T-cell (primary cell): ENCODE data around the gene TEX14. TPM values are rescaled to one million over a fixed set of nuclear protein-coding genes. Genes with fewer than 3 reads are reported as not detected.

ENCODE experiments used
- ATAC-seq, 4 experiments: fragments of 200-7000 bp in 3 of 4; fragments of 150-1000 bp in 1 of 4; cut with Tn5 transposase; replicated peaks in 1 of 4; 1 replicate in 3 of 4; 2 replicates in 1 of 4; pipeline ENCODE4 v1.10.0; 2021; ENCODE audit warnings: moderate library complexity in 3 of 4, mild to moderate bottlenecking in 2 of 4, moderate number of reproducible peaks in 1 of 4
- CTCF ChIA-PET, 2 donors: fragments of 300-600 bp; sonication (Branson Sonifier 250); formaldehyde crosslinking; loops; one replicate each; lab custom pipeline; 2022; ENCODE audit warnings: antibody characterized with exemption in 2 of 2; lab: Charles Lee
- POLR2A ChIA-PET, 2 donors: fragments of 300-600 bp; sonication (Branson Sonifier 250); formaldehyde crosslinking; loops; one replicate each; lab custom pipeline; 2022; ENCODE audit warnings: antibody characterized with exemption in 2 of 2; lab: Charles Lee
- DNase-seq, 35 experiments: peaks; one replicate each; pipeline versions ENCODE4 v3.0.0 to v3.0.0-alpha.2; 2013 to 2023
- H3K27ac ChIP-seq: one replicate; pipeline ENCODE4 v1.5.1; 2013; ENCODE audit warnings: low read length
- H3K27me3 ChIP-seq, 2 experiments: replicated peaks in 1 of 2; 1 replicate in 1 of 2; 2 replicates in 1 of 2; pipeline versions ENCODE4 v1.6.1 to v1.7.0; 2013; ENCODE audit warnings: low read length in 1 of 2, mixed read lengths in 1 of 2; ENCODE audit not compliant: control insufficient read depth in 2 of 2, insufficient read depth in 2 of 2; ENCODE audit errors: extremely low read depth in 1 of 2
- H3K36me3 ChIP-seq, 2 donors: 1 replicate in 1 of 2; 2 replicates in 1 of 2; pipeline versions ENCODE4 v1.6.1 to v1.7.0; 2013; ENCODE audit warnings: low read length in 1 of 2; ENCODE audit not compliant: control insufficient read depth in 2 of 2, insufficient read depth in 1 of 2; ENCODE audit errors: extremely low read depth in 1 of 2
- H3K4me1 ChIP-seq, 2 experiments: 1 replicate in 1 of 2; 2 replicates in 1 of 2; pipeline versions ENCODE4 v1.6.1 to v1.7.0; 2013; ENCODE audit warnings: low read length in 2 of 2, mixed read lengths in 1 of 2; ENCODE audit not compliant: insufficient read depth in 2 of 2, control insufficient read depth in 1 of 2; ENCODE audit errors: extremely low read depth in 1 of 2
- H3K4me3 ChIP-seq, 2 donors: 1 replicate in 1 of 2; 2 replicates in 1 of 2; pipeline versions ENCODE4 v1.5.1 to v1.7.0; 2013; ENCODE audit warnings: mild to moderate bottlenecking in 2 of 2, low read length in 1 of 2, moderate library complexity in 1 of 2; ENCODE audit not compliant: control insufficient read depth in 1 of 2; ENCODE audit errors: extremely low read depth in 1 of 2
- H3K9me3 ChIP-seq: 2 replicates; pipeline ENCODE4 v1.7.0; 2013
- H3K27ac Mint-ChIP-seq, 2 donors: one replicate each; pipeline ENCODE4 v1.8.0; 2020 to 2021; ENCODE audit warnings: mild to moderate bottlenecking in 2 of 2, mixed read lengths in 2 of 2
- H3K27me3 Mint-ChIP-seq, 2 donors: one replicate each; pipeline ENCODE4 v1.8.0; 2021 to 2022; ENCODE audit warnings: mixed read lengths in 2 of 2
- H3K36me3 Mint-ChIP-seq: one replicate; pipeline ENCODE4 v1.8.0; 2021; ENCODE audit warnings: mixed read lengths
- H3K4me1 Mint-ChIP-seq, 3 donors: one replicate each; pipeline ENCODE4 v1.8.0; 2020 to 2022; ENCODE audit warnings: mixed read lengths in 3 of 3, mild to moderate bottlenecking in 1 of 3
- H3K4me3 Mint-ChIP-seq, 3 donors: one replicate each; pipeline ENCODE4 v1.8.0; 2020 to 2022; ENCODE audit warnings: mild to moderate bottlenecking in 3 of 3, mixed read lengths in 3 of 3, moderate library complexity in 3 of 3
- H3K9me3 Mint-ChIP-seq, 3 donors: one replicate each; pipeline ENCODE4 v1.8.0; 2020 to 2022; ENCODE audit warnings: mixed read lengths in 3 of 3
- WGBS: methylation state at CpG from one replicate; pipeline ENCODE4 v1.1.5; 2013; ENCODE audit warnings: missing lambda C conversion rate; ENCODE audit not compliant: insufficient coverage; 5-methylcytosine and 5-hydroxymethylcytosine counted together
- total RNA-seq, 35 experiments: library from RNA in 6 of 35; stranded (reverse) in 6 of 35; fragments of 120-200 nt in 1 of 35; gene quantifications; one replicate each; pipeline versions ENCODE4 v1.2.1 to v1.2.4 and lab custom pipeline; 2013 to 2026

The TEX14 gene
- total RNA-seq, 5 donors from 2014 or later (not counting 1 experiment from before 2014, with no cell fraction given) = 0.59 to 1.2 (median 0.73) TPM

GRCh38 chr17:58510075-58510474, 181.8 kb downstream of the TEX14 start:
- no peak for ATAC-seq
- H3K9me3 ChIP-seq = no peaks in the 10 kb centered on the region
- WGBS = 74% methylated on average over 5 of the region's 5 CpGs
- Mint-ChIP-seq H3K27ac (no peak overlapping the region), H3K27me3 (no peaks in the 10 kb centered on the region), H3K4me1 (peaks cover 25 to 37% (median 27%) of the 10 kb centered on the region in 3 donors), H3K9me3 (no peaks in the 10 kb centered on the region), H3K36me3 (peaks cover 51% of the 10 kb centered on the region), H3K4me3 (no peak overlapping the region)
- no peak overlapping the region for H3K4me3 ChIP-seq
- no peak for DNase-seq
- POLR2A ChIA-PET = no interaction called here
- no peak overlapping the region for H3K27ac ChIP-seq
- CTCF ChIA-PET = no interaction called here
- peaks cover 39 to 72% of the 10 kb centered on the region in 2 donors for H3K36me3 ChIP-seq
- H3K27me3 ChIP-seq = no peaks in the 10 kb centered on the region
- peaks cover 14 to 26% of the 10 kb centered on the region in 2 experiments for H3K4me1 ChIP-seq

DNA sequence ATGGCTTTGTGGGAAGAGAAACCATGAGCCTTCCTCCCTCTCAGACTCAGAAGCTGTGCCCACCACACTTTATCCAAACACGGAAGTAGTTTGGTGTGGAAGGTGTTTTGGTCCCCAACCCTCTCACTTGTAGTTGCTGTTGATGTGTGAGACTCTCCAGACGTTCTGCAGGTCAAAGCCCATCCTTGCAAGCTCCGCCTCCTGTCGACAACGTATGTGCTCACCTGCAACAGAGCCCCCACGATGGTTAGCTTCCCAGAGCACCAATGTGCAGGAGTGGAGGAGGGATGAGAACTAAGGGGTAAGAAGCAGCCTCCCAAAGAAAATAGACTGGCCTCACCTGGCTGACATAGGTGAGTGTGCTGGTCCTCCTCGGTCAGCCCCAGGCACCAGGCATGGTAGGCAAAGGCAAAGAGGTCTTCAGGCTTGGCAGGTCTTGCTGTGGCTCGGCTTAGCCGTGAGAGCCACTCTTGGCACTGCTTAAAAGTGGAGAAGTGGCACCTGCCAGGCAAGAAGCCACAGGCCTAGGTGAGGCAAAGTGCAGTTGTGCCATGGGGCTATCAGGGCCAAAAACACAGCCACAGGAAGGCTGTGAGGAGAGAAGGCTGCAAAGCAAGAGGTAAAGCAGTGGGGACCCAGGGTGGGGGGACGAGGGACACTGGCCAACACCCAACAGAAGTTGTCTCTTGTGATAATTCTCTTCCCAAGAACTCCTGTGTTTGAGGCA, 183.3 kb downstream of the TEX14 start:
- Histone ChIP-seq H3K4me1 (peaks cover 6 to 13% of the 10 kb centered on the region in 2 experiments), H3K36me3 (peaks cover 55 to 87% of the 10 kb centered on the region in 2 donors), H3K4me3 (no peak overlapping the region), H3K9me3 (no peaks in the 10 kb centered on the region), H3K27me3 (no peaks in the 10 kb centered on the region), H3K27ac (no peak overlapping the region)
- H3K9me3 Mint-ChIP-seq = no peaks in the 10 kb centered on the region
- ChIA-PET POLR2A (no interaction called here), CTCF (no interaction called here)
- peaks cover 18 to 30% (median 19%) of the 10 kb centered on the region in 3 donors for H3K4me1 Mint-ChIP-seq
- ATAC-seq = no peak
- 100% methylated on average over 4 of the region's 10 CpGs for WGBS
- no peak overlapping the region for H3K27ac Mint-ChIP-seq
- no peaks in the 10 kb centered on the region for H3K27me3 Mint-ChIP-seq
- DNase-seq = no peak
- H3K36me3 Mint-ChIP-seq = peaks cover 65% of the 10 kb centered on the region
- H3K4me3 Mint-ChIP-seq = no peak overlapping the region

DNA sequence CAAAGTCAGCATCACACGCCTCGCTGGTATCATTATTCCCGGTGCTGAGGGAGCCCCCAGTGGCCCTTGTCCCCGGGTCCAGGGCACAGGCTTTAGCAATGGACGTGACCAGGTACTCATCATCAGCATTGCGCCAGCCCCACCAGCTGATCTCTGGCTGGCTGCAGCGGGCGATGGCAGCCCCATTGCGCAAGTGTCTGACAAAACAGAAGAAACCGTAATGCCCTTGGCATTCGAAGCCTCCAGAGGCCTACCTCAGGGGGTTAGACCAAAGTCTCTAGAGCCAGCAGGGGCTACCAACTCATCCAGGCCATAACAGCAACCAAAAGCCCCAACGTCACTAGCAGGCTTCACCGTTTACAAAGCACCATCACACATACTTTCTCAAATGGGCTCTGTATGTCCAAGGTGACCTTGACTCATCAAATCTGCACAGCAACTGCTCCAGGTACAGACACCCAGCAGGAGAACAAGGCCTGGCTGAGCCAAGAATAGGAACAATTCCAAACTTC, 184.7 kb downstream of the TEX14 start:
- peaks cover 75% of the 10 kb centered on the region for H3K36me3 Mint-ChIP-seq
- H3K27ac Mint-ChIP-seq = no peak overlapping the region
- DNase-seq = no peak
- peaks cover 0 to 3% of the 10 kb centered on the region in 2 experiments for H3K4me1 ChIP-seq
- no peaks in the 10 kb centered on the region for H3K9me3 ChIP-seq
- H3K4me3 ChIP-seq = no peak overlapping the region
- ATAC-seq = no peak
- ChIA-PET POLR2A (no interaction called here), CTCF (no interaction called here)
- H3K4me1 Mint-ChIP-seq = peaks cover 7 to 18% (median 9%) of the 10 kb centered on the region in 3 donors
- no peak overlapping the region for H3K27ac ChIP-seq
- no peak overlapping the region for H3K4me3 Mint-ChIP-seq
- no peaks in the 10 kb centered on the region for H3K27me3 Mint-ChIP-seq
- H3K9me3 Mint-ChIP-seq = no peaks in the 10 kb centered on the region
- WGBS = 97% methylated on average over 8 of the region's 13 CpGs
- peaks cover 49 to 94% of the 10 kb centered on the region in 2 donors for H3K36me3 ChIP-seq
- no peaks in the 10 kb centered on the region for H3K27me3 ChIP-seq

Other genes with a start within 250 kb of the TEX14 start
- gene HSF5, start 203.6 kb downstream of the TEX14 start, total RNA-seq = 1 to 10 TPM; 1.7 to 2.8 (median 2.5) TPM
- gene MTMR4, start 177.4 kb downstream of the TEX14 start, total RNA-seq = 10 to 100 TPM; 43.1 to 55.1 (median 53.1) TPM
- gene RAD51C, start 557 bp upstream of the TEX14 start, total RNA-seq = 10 to 100 TPM; 10.9 to 28.4 (median 18.1) TPM
- gene PPM1E, start 63.8 kb upstream of the TEX14 start, total RNA-seq = under 1 TPM in 1 of 5 donors, not detected in 4; 0.03 TPM